HEK293T (cell line): Measurements from ENCODE around the gene SNTB2.

Source experiments
- CTCF ChIA-PET: fragments of 350-600 bp; formaldehyde crosslinking; extraction: SDS; loops from one replicate; lab custom pipeline; 2021; ENCODE audit warnings: antibody characterized with exemption, inconsistent platforms; lab: Yijun Ruan, JAX
- POLR2A ChIA-PET: fragments of 350-600 bp; formaldehyde crosslinking; extraction: SDS; loops from one replicate; lab custom pipeline; 2020; ENCODE audit warnings: antibody characterized with exemption, inconsistent platforms; lab: Yijun Ruan, JAX
- DNase-seq: peaks from one replicate; pipeline ENCODE4 v3.0.0; 2012; ENCODE audit warnings: mixed read lengths; ENCODE audit errors: extremely low spot score
- ARNT ChIP-seq: fragments of 450-650 bp; IDR thresholded peaks from 2 replicates; pipeline ENCODE4 v1.6.1; 2017; ENCODE audit warnings: mild to moderate bottlenecking
- BHLHE40 ChIP-seq: fragments of 450-650 bp; IDR thresholded peaks from 2 replicates; pipeline ENCODE4 v1.6.1; 2016; ENCODE audit warnings: mild to moderate bottlenecking, moderate library complexity, borderline replicate concordance
- CTBP1 ChIP-seq: fragments of 450-650 bp; IDR thresholded peaks from 2 replicates; pipeline ENCODE4 v1.6.1; 2016; ENCODE audit warnings: borderline replicate concordance
- ELF4 ChIP-seq: fragments of 450-650 bp; IDR thresholded peaks from 2 replicates; pipeline ENCODE4 v1.6.1; 2017; ENCODE audit warnings: antibody characterized with exemption
- FOXA1 ChIP-seq: fragments of 450-650 bp; IDR thresholded peaks from 2 replicates; pipeline ENCODE4 v1.6.1; 2016; ENCODE audit warnings: mild to moderate bottlenecking
- FOXK2 ChIP-seq: fragments of 450-650 bp; IDR thresholded peaks from 2 replicates; pipeline ENCODE4 v1.6.1; 2016; ENCODE audit warnings: mild to moderate bottlenecking
- FOXM1 ChIP-seq: fragments of 450-650 bp; IDR thresholded peaks from 2 replicates; pipeline ENCODE4 v1.6.1; 2017; ENCODE audit warnings: mild to moderate bottlenecking, borderline replicate concordance
- HDGF ChIP-seq: fragments of 450-650 bp; IDR thresholded peaks from 2 replicates; pipeline ENCODE4 v1.6.1; 2017; ENCODE audit warnings: antibody characterized with exemption, borderline replicate concordance
- L3MBTL2 ChIP-seq: fragments of 450-650 bp; conservative IDR thresholded peaks from 2 replicates; pipeline ENCODE4 v1.6.1; 2016; ENCODE audit warnings: mild to moderate bottlenecking
- LEF1 ChIP-seq: fragments of 450-650 bp; IDR thresholded peaks from 2 replicates; pipeline ENCODE4 v1.6.1; 2017; ENCODE audit warnings: mild to moderate bottlenecking, borderline replicate concordance
- NFRKB ChIP-seq: fragments of 450-650 bp; IDR thresholded peaks from 2 replicates; pipeline ENCODE4 v1.6.1; 2016; ENCODE audit warnings: mild to moderate bottlenecking, moderate library complexity
- SP1 ChIP-seq: fragments of 450-650 bp; IDR thresholded peaks from 2 replicates; pipeline ENCODE4 v1.6.1; 2017
- SUZ12 ChIP-seq: fragments of 450-650 bp; IDR thresholded peaks from 2 replicates; pipeline ENCODE4 v1.6.1; 2016; ENCODE audit warnings: mild to moderate bottlenecking
- TARDBP ChIP-seq: fragments of 450-650 bp; IDR thresholded peaks from 2 replicates; pipeline ENCODE4 v1.6.1; 2016
- ZNF384 ChIP-seq: fragments of 450-650 bp; IDR thresholded peaks from 2 replicates; pipeline ENCODE4 v1.6.1; 2016
- TF ChIP-seq, protein P1 (sequence below): fragments of 450-650 bp; IDR thresholded peaks from 2 replicates; pipeline ENCODE4 v1.6.1; 2016

Gene SNTB2

DNA sequence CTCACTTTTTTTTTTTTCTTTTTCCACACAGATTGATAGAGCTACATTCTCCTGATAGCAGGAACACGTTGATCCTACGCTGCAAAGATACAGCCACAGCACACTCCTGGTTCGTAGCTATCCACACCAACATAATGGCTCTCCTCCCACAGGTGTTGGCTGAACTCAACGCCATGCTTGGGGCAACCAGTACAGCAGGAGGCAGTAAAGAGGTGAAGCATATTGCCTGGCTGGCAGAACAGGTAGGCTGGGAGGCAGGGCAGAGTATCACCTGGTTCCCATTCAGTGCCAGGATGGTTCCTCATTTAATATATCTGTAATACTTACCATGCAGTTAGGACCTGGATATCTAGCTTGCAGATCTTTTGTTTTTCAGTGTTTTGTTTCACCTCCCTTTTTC, 73.1 kb downstream of the SNTB2 start:
- ChIA-PET POLR2A (no interaction called here), CTCF (interaction anchor here (0.6 kb wide), 1 partner anchor 167 kb away, joined by 4 read pairs; no protein-coding TSS in a partner anchor)
- TF ChIP-seq SP1, result no peak
- TF ChIP-seq BHLHE40, result no peak
- no peak for TF ChIP-seq FOXM1
- no peak for TF ChIP-seq TARDBP
- no peak for TF ChIP-seq NFRKB
- TF ChIP-seq ARNT, result no peak
- no peak for DNase-seq

DNA sequence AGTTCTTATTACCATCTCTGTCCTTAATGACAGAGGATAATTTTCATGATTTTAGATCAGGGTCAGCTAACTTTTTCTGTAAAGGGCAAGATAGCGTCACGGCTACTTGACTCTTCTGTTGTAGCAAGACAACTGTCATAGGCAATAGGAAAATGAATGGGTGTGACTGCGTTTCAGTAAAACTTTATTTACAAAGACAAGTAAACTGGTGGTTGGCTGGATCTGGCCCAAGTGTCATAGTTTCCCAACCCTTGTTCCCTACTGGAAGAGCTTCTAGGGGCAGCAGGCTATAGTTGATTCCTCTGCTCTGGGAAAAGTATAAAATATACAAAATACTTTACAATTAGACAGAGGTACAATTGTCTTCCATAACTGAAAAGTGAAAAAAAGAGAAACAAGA, 73.5 kb downstream of the SNTB2 start:
- CTCF ChIA-PET, result no interaction called here
- TF ChIP-seq FOXA1, result no peak
- no peak for TF ChIP-seq L3MBTL2
- TF ChIP-seq, protein P1, sequence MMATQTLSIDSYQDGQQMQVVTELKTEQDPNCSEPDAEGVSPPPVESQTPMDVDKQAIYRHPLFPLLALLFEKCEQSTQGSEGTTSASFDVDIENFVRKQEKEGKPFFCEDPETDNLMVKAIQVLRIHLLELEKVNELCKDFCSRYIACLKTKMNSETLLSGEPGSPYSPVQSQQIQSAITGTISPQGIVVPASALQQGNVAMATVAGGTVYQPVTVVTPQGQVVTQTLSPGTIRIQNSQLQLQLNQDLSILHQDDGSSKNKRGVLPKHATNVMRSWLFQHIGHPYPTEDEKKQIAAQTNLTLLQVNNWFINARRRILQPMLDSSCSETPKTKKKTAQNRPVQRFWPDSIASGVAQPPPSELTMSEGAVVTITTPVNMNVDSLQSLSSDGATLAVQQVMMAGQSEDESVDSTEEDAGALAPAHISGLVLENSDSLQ, result no peak
- TF ChIP-seq SP1, result no peak
- no peak for TF ChIP-seq LEF1
- no peak for TF ChIP-seq TARDBP
- no peak for TF ChIP-seq HDGF
- TF ChIP-seq ZNF384, result no peak
- no peak for TF ChIP-seq CTBP1
- no peak for TF ChIP-seq ARNT
- no peak for TF ChIP-seq FOXK2
- no peak for DNase-seq

DNA sequence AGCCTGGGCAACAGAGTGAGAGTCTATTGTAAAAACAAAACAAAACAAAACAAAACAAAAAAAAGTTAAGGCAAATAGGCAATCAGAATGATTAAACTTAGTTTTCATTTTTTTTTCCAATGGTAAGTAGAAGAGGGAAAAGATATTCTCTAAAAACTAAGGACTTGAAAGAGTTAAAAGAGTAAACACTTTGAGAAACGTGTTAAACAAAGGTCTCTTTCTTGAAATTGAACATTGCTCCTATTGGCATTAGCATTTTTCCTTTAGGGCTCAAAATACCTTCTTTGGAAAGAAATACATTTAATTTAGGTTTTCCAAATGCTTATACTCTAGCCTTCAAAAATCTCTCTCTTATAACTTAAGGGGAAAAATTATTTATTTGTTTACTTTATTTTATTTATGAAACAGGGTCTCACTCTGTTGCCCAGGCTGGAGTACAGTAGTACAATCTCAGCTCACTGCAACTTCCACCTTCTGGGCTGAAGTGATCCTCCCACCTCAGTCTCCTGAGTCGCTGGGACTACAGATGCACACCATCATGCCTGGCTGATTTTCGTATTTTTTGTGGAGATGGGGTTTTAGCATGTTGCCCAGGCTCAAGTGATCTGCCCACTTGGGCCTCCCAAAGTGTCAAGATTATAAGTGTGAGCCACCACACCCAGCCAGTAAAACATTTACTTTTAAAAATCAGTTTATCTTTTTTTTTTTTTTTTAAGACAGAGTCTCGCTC, 79.5 kb downstream of the SNTB2 start:
- ChIA-PET POLR2A (no interaction called here), CTCF (no interaction called here)
- DNase-seq, result no peak
- TF ChIP-seq FOXK2 (no peak), FOXA1 (no peak), LEF1 (no peak), ARNT (no peak), ELF4 (no peak), BHLHE40 (no peak), FOXM1 (no peak), SP1 (no peak), HDGF (no peak), CTBP1 (no peak), SUZ12 (no peak), ZNF384 (no peak), L3MBTL2 (no peak), TARDBP (no peak), NFRKB (no peak)
- TF ChIP-seq, protein P1, result no peak

More for the DNA sequence above, 73.5 kb downstream of the SNTB2 start:
- POLR2A ChIA-PET, result no interaction called here

DNA sequence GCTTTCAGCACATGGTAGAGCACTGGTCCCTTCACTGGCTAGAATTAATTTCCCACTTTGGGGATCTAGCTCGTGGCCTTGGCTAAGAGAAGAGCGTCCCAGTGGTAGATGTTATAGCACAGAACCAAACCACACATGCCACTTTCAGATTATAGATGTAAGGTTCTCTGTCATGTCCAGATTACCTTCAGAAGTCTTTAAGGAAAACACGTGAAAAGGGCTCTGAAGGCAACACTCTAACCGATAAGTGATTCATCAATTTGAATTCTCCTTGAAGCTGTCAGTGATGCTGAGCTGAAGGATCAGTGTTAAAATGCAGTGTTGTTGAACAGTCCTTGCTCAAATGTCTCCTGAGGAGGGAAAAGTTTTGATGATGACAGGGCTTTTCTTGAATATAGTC, 80.7 kb downstream of the SNTB2 start:
- POLR2A ChIA-PET, result no interaction called here
- DNase-seq, result no peak
- no peak for TF ChIP-seq FOXK2
- CTCF ChIA-PET, result no interaction called here

DNA sequence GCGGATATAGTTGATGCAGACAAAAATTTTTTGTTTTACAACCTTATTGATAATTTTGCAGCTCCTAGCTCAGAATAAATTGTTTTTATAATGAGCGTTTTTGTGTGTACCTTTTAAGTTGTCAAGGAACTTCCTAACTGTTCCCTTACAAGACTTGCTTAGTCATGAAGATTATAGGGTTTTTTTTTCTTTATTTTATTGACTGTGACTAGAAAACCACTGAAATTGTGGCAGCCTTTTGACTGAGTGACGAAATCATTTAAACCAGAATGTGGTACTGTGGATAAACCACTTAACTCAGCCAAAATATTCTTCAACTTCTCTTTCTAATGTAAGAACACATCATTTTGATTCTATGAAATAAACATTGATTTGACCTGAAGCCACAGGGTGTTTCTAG, 83.4 kb downstream of the SNTB2 start:
- TF ChIP-seq FOXK2, result no peak
- TF ChIP-seq FOXM1, result no peak
- no peak for TF ChIP-seq L3MBTL2
- TF ChIP-seq SP1, result no peak
- TF ChIP-seq SUZ12, result no peak
- no peak for TF ChIP-seq HDGF
- TF ChIP-seq ELF4, result no peak
- TF ChIP-seq ZNF384, result no peak
- no peak for TF ChIP-seq CTBP1
- no peak for TF ChIP-seq FOXA1
- TF ChIP-seq TARDBP, result no peak
- TF ChIP-seq ARNT, result no peak
- TF ChIP-seq, protein P1, result no peak
- POLR2A ChIA-PET, result no interaction called here
- CTCF ChIA-PET, result interaction anchor here (0.6 to 1.4 kb wide), 3 partner anchors 88 to 138 kb away, joined by 3 to 4 read pairs (median 4); no protein-coding TSS in a partner anchor
- DNase-seq, result no peak

DNA sequence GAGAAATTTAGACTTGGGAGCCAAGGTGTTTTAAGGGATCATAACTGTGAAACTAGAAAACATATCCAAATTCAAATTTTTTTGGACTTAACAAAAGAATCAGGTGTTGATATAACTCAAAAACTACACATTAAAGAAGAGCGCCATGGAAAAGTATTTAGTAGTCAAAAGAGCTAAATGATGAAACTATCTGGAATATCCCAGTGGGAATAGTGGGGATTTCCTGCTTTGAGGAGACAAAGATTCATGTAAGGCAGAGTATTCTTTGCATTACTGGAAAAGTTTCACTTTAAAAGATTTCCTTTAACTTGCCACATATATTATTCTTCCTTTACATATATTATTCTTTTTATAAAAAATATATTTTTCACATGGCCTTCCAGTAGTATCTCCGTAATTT, 83.9 kb downstream of the SNTB2 start:
- ChIA-PET CTCF (interaction anchor here (1.4 kb wide), 1 partner anchor 120 kb away, joined by 4 read pairs; no protein-coding TSS in a partner anchor), POLR2A (no interaction called here)
- TF ChIP-seq FOXA1, result no peak
- TF ChIP-seq SP1, result no peak
- TF ChIP-seq FOXM1, result no peak
- TF ChIP-seq CTBP1, result no peak
- no peak for TF ChIP-seq L3MBTL2
- TF ChIP-seq ZNF384, result no peak
- DNase-seq, result no peak

DNA sequence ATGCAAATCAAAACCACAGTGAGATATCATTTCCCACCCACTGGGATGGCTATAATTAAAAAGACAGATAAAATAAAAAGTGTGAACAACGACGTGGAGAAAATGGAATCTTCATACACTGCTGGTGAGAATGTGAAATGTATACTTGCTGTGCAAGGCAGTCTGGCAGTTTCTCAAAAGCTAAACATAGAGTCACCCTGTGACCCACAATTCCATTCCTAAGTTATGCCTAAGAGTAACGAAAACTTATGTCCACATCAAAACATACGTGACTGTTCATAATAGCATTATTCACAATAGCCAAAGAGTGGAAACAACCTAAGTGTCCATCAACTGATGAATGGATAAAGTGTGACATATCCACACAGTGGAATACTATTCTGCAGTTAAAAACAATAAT, 86.0 kb downstream of the SNTB2 start:
- ChIA-PET POLR2A (no interaction called here), CTCF (interaction anchor here (0.6 kb wide), 1 partner anchor 827 kb away, joined by 6 read pairs; no protein-coding TSS in a partner anchor)
- no peak for TF ChIP-seq ELF4
- TF ChIP-seq ZNF384, result no peak
- no peak for TF ChIP-seq SUZ12
- no peak for TF ChIP-seq ARNT
- no peak for TF ChIP-seq FOXM1
- TF ChIP-seq CTBP1, result no peak
- TF ChIP-seq SP1, result no peak
- TF ChIP-seq FOXK2, result no peak
- no peak for DNase-seq
